Suprapubic skin (tissue), 3 donors: ENCODE data around the gene EID3.

ENCODE experiments used
- CTCF ChIP-seq, 2 donors: fragments of 200-600 bp in 1 of 2; fragments of 450-650 bp in 1 of 2; sonication (generic) in 1 of 2; IDR thresholded peaks; one replicate each; pipeline ENCODE4 v1.5.1; 2016 to 2019; ENCODE audit warnings: antibody characterized with exemption in 2 of 2, mild to moderate bottlenecking in 1 of 2, moderate library complexity in 1 of 2
- EP300 ChIP-seq: sonication (generic); formaldehyde crosslinking; IDR thresholded peaks from one replicate; pipeline ENCODE4 v1.6.1; 2017; ENCODE audit warnings: antibody characterized with exemption

GRCh38 chr12:104320627-104321024 is 17.1 kb downstream of the EID3 start:
- TF ChIP-seq CTCF (IDR thresholded peaks at IDR 0.05) (no peak), EP300 (no peak)
